ENCODE measurements around the gene CRLF3.

- TF ChIP-seq CTCF (IDR thresholded peaks at IDR 0.05): no peak
- TF ChIP-seq NFIC (IDR thresholded peaks at IDR 0.05; ENCODE audit: borderline replicate concordance): no peak; the same call in 1 of the 2 replicates
- TF ChIP-seq EP300 (IDR thresholded peaks at IDR 0.05; ENCODE audit: borderline replicate concordance in 1 of 2, low read depth in 1 of 2, low read length in 1 of 2): no peak; a peak in 1 of 4 replicates
- no peak for TF ChIP-seq RAD21 (IDR thresholded peaks at IDR 0.05; ENCODE audit: low read length)
These were observed 7.4 kb upstream of the CRLF3 start, which contains the start of gene ATAD5 for GRCh38 chr17:30831663-30832437.

Data from SK-N-SH (cell line).